Natural killer cell (primary cell): ENCODE results near the gene TDRKH. TPM values are rescaled to one million over a fixed set of nuclear protein-coding genes. Genes with fewer than 3 reads are reported as not detected.

Source experiments
- ATAC-seq, 3 donors: fragments of 150-1000 bp in 2 of 3; fragments of 200-7000 bp in 1 of 3; cut with Tn5 transposase; 1 replicate in 1 of 3; 2 replicates in 2 of 3; pipeline ENCODE4 v1.10.0; 2021; ENCODE audit warnings: mild to moderate bottlenecking in 2 of 3, moderate library complexity in 2 of 3
- DNase-seq, 2 donors: peaks; one replicate each; pipeline versions ENCODE4 v3.0.0 to v3.0.0-alpha.2; 2013 to 2021; ENCODE audit warnings: mixed read lengths in 1 of 2
- H3K27ac ChIP-seq: one replicate; pipeline ENCODE4 v1.5.1; 2013; ENCODE audit warnings: mild to moderate bottlenecking, low read length
- H3K27me3 ChIP-seq: one replicate; pipeline ENCODE4 v1.6.1; 2013; ENCODE audit warnings: low read length; ENCODE audit not compliant: control insufficient read depth, insufficient read depth
- H3K36me3 ChIP-seq: one replicate; pipeline ENCODE4 v1.6.1; 2013; ENCODE audit warnings: low read length; ENCODE audit not compliant: control insufficient read depth, insufficient read depth
- H3K4me1 ChIP-seq: one replicate; pipeline ENCODE4 v1.6.1; 2013; ENCODE audit warnings: low read length; ENCODE audit not compliant: control insufficient read depth, insufficient read depth
- H3K4me3 ChIP-seq: one replicate; pipeline ENCODE4 v1.5.1; 2013; ENCODE audit warnings: low read length
- H3K9me3 ChIP-seq: one replicate; pipeline ENCODE4 v1.6.1; 2013; ENCODE audit warnings: low read length; ENCODE audit not compliant: control insufficient read depth, insufficient read depth
- H3K27ac Mint-ChIP-seq, 2 donors: one replicate each; pipeline ENCODE4 v1.8.0; 2022; ENCODE audit warnings: mild to moderate bottlenecking in 2 of 2, mixed read lengths in 2 of 2, moderate library complexity in 1 of 2
- H3K27me3 Mint-ChIP-seq, 2 donors: one replicate each; pipeline ENCODE4 v1.8.0; 2022; ENCODE audit warnings: low read depth in 2 of 2, mixed read lengths in 2 of 2
- H3K36me3 Mint-ChIP-seq: one replicate; pipeline ENCODE4 v1.8.0; 2022; ENCODE audit warnings: mixed read lengths
- H3K4me1 Mint-ChIP-seq, 2 donors: one replicate each; pipeline ENCODE4 v1.8.0; 2022; ENCODE audit warnings: mixed read lengths in 2 of 2
- H3K4me3 Mint-ChIP-seq: one replicate; pipeline ENCODE4 v1.8.0; 2022; ENCODE audit warnings: mild to moderate bottlenecking, moderate library complexity, mixed read lengths
- H3K9me3 Mint-ChIP-seq, 2 donors: one replicate each; pipeline ENCODE4 v1.8.0; 2022; ENCODE audit warnings: mixed read lengths in 2 of 2
- CTCF ChIP-seq: fragments of 200-600 bp; IDR thresholded peaks from one replicate; pipeline ENCODE4 v1.8.0; 2022; ENCODE audit warnings: antibody characterized with exemption
- WGBS: methylation state at CpG from one replicate; pipeline ENCODE4 v1.1.7; 2013; ENCODE audit warnings: missing lambda C conversion rate; ENCODE audit not compliant: insufficient coverage; 5-methylcytosine and 5-hydroxymethylcytosine counted together
- intact Hi-C: fragments of 100-400 bp; cut with micrococcal nuclease; formaldehyde crosslinking; loops from one replicate; pipeline ENCODE4 v1.14.2; 2022
- total RNA-seq, 4 donors: library from RNA; stranded (reverse); fragments of 120-200 nt in 1 of 4; gene quantifications; one replicate each; pipeline versions ENCODE4 v1.2.3 to v1.2.4, GENCODE V29; 2013 to 2022

The TDRKH gene
- total RNA-seq, 3 donors from 2014 or later (not counting 1 experiment from before 2014, with no cell fraction given), result 6.3 to 14.5 (median 8.0) TPM

DNA sequence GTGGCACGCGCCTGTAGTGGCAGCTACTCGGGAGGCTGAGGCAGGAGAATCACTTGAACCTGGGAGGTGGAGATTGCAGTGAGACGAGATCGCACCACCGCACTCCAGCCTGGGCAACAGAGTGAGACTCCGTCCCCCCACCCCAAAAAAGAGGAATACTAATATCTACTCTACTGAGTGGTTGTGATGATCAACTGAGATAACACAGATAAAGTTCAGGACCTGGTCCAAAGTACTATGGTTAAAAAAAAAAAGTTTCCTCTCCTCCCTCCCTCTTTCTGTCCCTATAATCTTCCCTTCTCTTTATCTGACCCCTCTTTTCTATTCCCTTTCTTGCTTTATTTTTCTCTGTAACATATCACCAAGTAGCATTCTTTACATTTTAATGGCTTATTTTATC lies 45.3 kb upstream of the TDRKH start:
- Histone ChIP-seq H3K9me3 (no peaks in the 10 kb centered on the region), H3K27me3 (peaks cover 5% of the 10 kb centered on the region), H3K27ac (no peak overlapping the region), H3K4me1 (peaks cover 67% of the 10 kb centered on the region), H3K4me3 (no peak overlapping the region), H3K36me3 (no peaks in the 10 kb centered on the region)
- H3K4me3 Mint-ChIP-seq, result no peak overlapping the region
- peaks cover 0 to 21% of the 10 kb centered on the region in 2 donors for H3K27me3 Mint-ChIP-seq
- peaks cover 28 to 53% of the 10 kb centered on the region in 2 donors for H3K4me1 Mint-ChIP-seq
- no peak for DNase-seq
- no peaks in the 10 kb centered on the region for H3K36me3 Mint-ChIP-seq
- intact Hi-C loops, result loop anchor here (5.0 kb wide), 1 partner anchor 303 kb away; no protein-coding TSS in a partner anchor
- no peak overlapping the region for H3K27ac Mint-ChIP-seq
- no peak for TF ChIP-seq CTCF
- WGBS, result 96% methylated on average over 4 of the region's 7 CpGs
- no peak for ATAC-seq
- no peaks in the 10 kb centered on the region for H3K9me3 Mint-ChIP-seq

DNA sequence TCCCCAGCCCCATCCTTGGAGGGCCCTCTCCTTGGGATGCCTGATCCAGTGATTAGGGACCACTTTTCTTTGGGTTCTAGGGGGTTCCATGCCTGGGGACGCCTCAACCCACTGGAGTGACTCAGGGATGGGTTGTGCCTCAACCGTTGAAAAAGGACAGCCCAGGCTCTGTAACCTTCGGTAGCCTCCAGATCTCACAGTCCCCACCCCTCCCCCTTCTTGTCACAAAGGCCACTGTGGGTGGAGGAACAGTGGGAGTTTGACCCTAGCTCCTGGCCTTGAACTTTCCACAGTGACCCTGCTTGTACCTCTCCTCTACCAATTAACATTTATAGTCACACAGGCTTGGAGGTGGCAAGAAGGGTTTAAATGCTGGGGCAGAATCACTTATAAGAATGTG lies 43.9 kb upstream of the TDRKH start:
- H3K36me3 ChIP-seq, result no peaks in the 10 kb centered on the region
- TF ChIP-seq CTCF, result no peak
- H3K4me3 Mint-ChIP-seq, result no peak overlapping the region
- peaks cover 67% of the 10 kb centered on the region for H3K4me1 ChIP-seq
- no peaks in the 10 kb centered on the region for H3K9me3 Mint-ChIP-seq
- WGBS, result 27% methylated on average over 2 of the region's 3 CpGs
- no peaks in the 10 kb centered on the region for H3K9me3 ChIP-seq
- peaks cover 29 to 54% of the 10 kb centered on the region in 2 donors for H3K4me1 Mint-ChIP-seq
- H3K27me3 ChIP-seq, result peaks cover 1% of the 10 kb centered on the region
- no peak overlapping the region for H3K27ac ChIP-seq
- no peak overlapping the region for H3K4me3 ChIP-seq
- H3K27me3 Mint-ChIP-seq, result peaks cover 0 to 14% of the 10 kb centered on the region in 2 donors
- no peaks in the 10 kb centered on the region for H3K36me3 Mint-ChIP-seq
- DNase-seq, result no peak
- intact Hi-C loops, result no loop called here
- no peak overlapping the region for H3K27ac Mint-ChIP-seq
- ATAC-seq, result no peak

DNA sequence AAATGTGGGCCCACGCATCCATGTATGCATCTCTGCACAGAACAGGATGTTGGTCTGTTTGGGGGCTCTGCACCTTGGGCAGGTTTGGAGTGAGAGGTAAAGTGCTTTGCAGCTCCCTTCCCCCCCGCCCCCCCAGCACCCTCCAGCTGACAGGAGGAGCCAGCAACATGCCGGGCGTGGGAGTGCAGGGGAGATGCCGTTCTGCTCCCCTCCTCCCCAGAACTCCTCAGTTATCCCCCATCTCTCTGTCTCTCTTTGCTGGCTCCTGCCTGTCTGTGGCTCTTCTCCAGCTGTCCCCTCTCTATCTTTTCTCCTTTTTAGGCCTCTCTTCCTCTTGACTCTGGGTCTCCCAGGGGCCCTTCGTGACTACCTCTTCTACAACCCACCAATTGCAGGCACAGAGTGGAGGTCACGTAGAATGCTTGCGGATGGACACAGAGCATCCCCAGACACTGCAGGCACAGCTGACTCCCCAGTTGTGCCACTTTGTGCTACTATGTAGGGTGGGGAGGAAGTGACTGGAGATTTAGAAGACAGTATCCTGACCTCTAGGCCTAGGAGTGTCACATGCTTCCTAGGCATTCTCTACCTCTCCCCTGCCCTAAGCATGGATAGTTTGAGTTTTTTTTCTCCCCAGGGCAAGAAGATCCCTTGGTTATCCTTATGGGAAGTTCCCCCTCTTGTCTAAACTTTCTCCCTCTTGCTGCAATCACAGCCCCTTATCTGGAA lies 43.0 kb upstream of the TDRKH start:
- Histone ChIP-seq H3K4me1 (peaks cover 69% of the 10 kb centered on the region), H3K4me3 (no peak overlapping the region), H3K27ac (no peak overlapping the region), H3K36me3 (no peaks in the 10 kb centered on the region), H3K27me3 (no peaks in the 10 kb centered on the region), H3K9me3 (no peaks in the 10 kb centered on the region)
- 88% methylated on average over 7 of the region's 8 CpGs for WGBS
- intact Hi-C loops, result no loop called here
- no peak overlapping the region for H3K4me3 Mint-ChIP-seq
- H3K9me3 Mint-ChIP-seq, result no peaks in the 10 kb centered on the region
- no peak overlapping the region for H3K27ac Mint-ChIP-seq
- DNase-seq (no peak), ATAC-seq (no peak)
- H3K27me3 Mint-ChIP-seq, result peaks cover 0 to 15% of the 10 kb centered on the region in 2 donors
- peaks cover 34 to 55% of the 10 kb centered on the region in 2 donors for H3K4me1 Mint-ChIP-seq
- H3K36me3 Mint-ChIP-seq, result no peaks in the 10 kb centered on the region
- no peak for TF ChIP-seq CTCF
